ENCODE measurements around the gene CHID1.

The CHID1 gene

GRCh38 chr11:818396-819128, 92.0 kb downstream of the CHID1 start, which contains the start of gene PNPLA2:
Gene PNPLA2 (plus strand): TSS chr11:818914. CDS start chr11:819719, 805 bp downstream.
- no peak for DNase-seq (ENCODE audit: low spot score)
- Histone ChIP-seq H3K4me3 (peak within 1 kb of the TSS; percentile 91), H3K27ac (peak within 1 kb of the TSS; percentile 93 to 99)
- TF ChIP-seq CTCF (IDR thresholded peaks at IDR 0.05) = no peak
